DMS79 (cell line): ENCODE data around the gene ZNF33B.
A peak's percentile ranks its signal among the peaks of the same experiment; 100 is the strongest.
"Not testable (repeated sequence)": the region's sequence is repeated elsewhere in the genome, so short reads cannot be mapped to it uniquely, and the experiment has no call there.

Experiments used
- DNase-seq: peaks from one replicate; lab custom pipeline; 2025; lab: John Stamatoyannopoulos, UW

The ZNF33B gene

DNA sequence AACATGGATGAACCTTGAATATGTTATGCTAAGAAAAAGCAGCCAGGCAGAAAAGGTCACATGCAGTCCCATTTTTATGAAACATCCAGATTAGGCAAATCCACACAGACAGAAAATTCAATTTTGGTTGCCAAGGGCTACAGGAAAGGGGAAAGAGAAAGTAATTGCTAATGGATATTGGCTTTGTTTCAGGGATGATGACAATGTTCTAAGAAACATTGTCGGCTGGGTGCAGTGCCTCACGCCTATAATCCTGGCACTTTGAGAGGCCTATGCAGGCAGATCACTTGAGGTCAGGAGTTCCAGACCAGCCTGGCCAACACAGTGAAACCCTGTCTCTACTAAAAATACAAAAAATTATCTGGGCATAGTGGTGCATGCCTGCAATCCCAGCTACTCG, 23.0 kb downstream of the ZNF33B start:
- no peak for DNase-seq

- DNase-seq = no peak
Observed at GRCh38 chr10:42609872-42610271, 28.5 kb downstream of the ZNF33B start.

GRCh38 chr10:42598249-42598873, 40.0 kb downstream of the ZNF33B start:
- DNase-seq = no peak

DNA sequence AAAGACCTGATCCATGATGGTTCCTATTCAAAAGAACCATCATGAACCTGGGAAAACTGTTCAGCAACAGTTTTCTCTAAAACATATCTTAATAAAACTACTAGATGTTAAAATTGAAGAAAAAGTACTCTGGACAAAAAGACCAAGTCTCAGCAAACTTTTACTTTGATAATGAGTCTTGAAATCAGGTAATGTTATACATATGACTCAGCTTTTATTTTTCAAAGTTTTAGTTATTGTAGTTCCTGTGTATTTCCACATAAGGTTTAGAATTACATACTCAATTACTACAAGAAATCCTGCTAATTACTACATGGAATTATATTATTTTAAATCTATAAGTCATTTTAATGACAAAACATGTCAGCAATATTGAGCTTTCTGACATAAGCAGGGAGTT, 42.2 kb downstream of the ZNF33B start:
- no peak for DNase-seq

DNA sequence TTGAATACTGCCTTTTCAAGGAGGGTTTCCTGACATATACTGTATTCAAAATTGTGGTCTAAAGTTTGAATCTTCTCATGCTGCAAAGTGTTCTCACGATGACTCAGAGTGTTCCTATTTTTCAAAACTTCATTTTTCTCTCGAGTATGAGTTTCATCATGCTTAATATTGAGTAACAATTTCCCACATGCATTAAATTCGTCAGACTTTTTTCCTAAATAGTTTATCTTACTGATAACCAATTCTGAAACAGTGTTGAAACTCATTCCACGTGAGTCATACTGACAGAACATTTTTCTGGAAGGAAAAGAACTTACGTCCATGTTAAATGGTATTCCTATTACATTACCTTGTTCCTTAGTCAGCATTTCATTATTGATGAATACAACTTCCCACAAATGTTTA, 44.1 kb downstream of the ZNF33B start:
- no peak for DNase-seq

DNA sequence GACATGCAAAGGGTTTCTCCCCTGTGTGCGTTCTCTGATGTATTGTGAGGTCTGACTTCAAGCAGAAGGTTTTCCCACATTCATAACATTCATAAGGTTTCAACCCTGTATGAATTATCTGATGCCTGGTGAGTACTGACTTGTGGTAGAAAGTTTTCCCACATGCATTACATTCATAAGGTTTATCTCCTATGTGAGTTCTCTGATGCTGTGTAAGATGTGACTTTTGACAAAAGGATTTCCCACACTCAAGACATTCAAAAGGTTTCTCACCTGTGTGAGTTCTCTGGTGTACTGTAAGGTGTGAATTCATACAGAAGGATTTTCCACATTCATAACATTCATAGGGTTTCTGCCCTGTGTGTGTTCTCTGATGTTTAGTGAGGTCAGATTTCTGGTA, 45.1 kb downstream of the ZNF33B start:
- DNase-seq = no peak

GRCh38 chr10:42583828-42584227, 54.5 kb downstream of the ZNF33B start:
- no peak for DNase-seq

DNA sequence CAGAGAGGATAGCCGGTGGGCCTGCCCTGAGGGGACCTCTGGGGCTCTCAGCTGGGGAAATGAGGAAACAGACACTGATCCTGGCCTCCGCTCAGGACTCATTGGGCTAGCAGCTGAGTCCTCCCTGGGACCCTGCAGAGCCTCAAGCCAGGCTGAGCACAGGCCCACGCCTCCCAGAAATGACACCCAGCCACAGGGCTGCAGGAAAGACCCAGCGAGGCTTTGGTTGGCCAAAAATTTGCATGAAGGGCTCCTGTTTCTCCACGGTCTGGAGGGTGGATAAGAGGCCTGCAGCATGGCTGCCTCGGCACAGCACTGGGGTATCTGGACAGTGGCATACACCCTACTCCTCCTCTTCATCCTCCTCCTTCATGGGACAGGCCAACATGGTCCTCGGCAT, 60.4 kb downstream of the ZNF33B start:
- DNase-seq = no peak

GRCh38 chr10:42576338-42576737, 62.0 kb downstream of the ZNF33B start:
- DNase-seq = no peak

GRCh38 chr10:42574336-42574735, 64.0 kb downstream of the ZNF33B start:
- DNase-seq = no peak

- DNase-seq = no peak
Observed at GRCh38 chr10:42556931-42557330, 81.4 kb downstream of the ZNF33B start.

GRCh38 chr10:42553576-42553975, 84.8 kb downstream of the ZNF33B start:
- not testable (repeated sequence) for DNase-seq

GRCh38 chr10:42553064-42553407, 85.3 kb downstream of the ZNF33B start:
- no peak for DNase-seq

DNA sequence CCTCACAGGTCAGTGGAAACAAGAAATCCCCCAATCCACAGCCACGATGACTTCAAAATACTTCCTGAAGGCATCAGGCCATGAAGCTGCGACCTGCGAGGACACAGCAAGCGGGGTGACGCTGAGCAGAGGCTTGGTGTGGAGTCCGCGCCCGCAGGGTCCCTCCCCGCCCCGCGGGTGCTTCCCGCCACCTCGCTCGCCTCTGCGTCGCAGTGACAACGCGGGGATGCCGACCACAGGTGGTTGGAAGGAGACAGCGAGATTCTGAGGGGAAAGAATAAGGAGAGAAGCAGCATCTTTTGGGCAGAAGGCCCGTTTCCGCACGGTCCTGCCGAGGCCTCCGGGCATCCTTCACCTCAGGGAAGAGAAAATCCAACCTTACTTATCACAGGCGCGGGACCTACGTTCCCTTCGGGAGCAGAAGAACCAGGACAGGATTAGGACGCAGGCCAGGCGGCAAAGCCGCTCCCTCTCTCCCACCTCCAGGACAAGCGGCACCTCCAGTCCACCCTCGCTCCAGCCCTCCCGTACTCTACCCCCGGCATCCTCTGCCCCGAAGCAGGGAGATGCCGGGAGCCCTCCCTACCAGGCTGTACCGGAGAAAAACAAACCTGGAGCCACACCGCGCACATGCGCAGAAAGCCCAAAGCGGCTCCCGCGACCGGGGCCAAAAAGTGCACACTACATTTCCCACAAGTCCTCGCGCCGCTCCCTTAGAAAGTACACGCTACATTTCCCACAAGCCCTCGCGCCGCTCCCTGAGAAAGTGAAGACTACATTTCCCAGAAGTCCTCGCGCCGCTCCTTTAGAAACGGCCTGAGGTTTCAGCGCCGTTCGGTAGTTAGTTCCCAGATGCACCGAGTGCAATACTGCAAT, 85.9 kb downstream of the ZNF33B start:
- DNase-seq = peak; percentile 82

GRCh38 chr10:42551582-42552187, 86.7 kb downstream of the ZNF33B start:
- no peak for DNase-seq

DNA sequence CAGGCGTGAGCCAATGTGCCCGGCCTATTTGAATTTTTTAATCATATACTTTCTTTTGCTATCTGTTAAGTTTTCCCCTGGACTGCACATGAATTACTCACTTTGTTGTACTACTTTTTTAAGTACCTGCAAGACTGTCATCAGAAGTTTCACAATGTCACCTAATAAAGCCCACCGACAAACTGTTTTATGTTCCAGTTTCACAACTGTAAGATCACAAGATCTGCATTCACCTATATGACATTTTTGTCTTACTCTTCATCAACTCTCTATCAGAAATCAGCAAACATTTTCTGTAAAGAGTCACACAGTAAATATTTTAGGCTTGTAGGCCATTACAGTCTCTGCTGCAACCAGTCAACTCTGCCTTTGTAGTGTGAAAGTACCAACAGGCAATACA, 88.5 kb downstream of the ZNF33B start:
- no peak for DNase-seq

- DNase-seq = no peak
Observed at GRCh38 chr10:42548254-42548653, 90.1 kb downstream of the ZNF33B start.

DNA sequence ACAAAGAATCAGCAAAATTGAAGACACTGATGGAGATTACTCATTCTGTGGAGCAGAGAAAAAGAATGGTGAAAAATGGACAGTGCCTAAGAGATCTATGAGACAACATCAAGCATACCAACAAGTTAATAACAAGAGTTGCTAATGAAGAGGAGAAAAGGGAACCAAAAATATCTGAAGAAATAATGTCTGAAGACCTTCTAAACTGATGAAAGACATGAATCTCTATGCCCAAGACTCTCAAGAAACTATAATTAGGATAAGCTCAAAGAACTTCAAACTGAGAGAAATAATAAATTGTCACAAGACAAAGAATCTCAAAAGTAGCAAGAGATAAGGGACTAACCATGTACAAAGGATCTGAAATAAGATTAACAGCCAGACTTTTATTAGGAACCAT, 93.4 kb downstream of the ZNF33B start:
- no peak for DNase-seq

- DNase-seq = no peak
Observed at GRCh38 chr10:42543840-42544372, 94.5 kb downstream of the ZNF33B start.
